Stimulated activated CD4-positive, alpha-beta T cell treated with anti-CD3 and anti-CD28 coated beads, Interleukin-12 subunit alpha, Interleukin-12 subunit beta, amount 100 ng/mL, for 24 hours (primary cell): ENCODE data around the gene CAMSAP1.

Source experiments
- DNase-seq, 2 experiments: peaks; one replicate each; pipeline ENCODE4 v3.0.0-alpha.2; 2020; ENCODE audit warnings: low read depth in 2 of 2

The CAMSAP1 gene

GRCh38 chr9:135839516-135839915, 67.8 kb downstream of the CAMSAP1 start:
- DNase-seq = no peak

- no peak for DNase-seq
Observed at GRCh38 chr9:135835131-135835530, 72.2 kb downstream of the CAMSAP1 start.

GRCh38 chr9:135833864-135834263, 73.5 kb downstream of the CAMSAP1 start:
- DNase-seq = no peak

GRCh38 chr9:135830496-135830895, 76.8 kb downstream of the CAMSAP1 start:
- DNase-seq = no peak

- no peak for DNase-seq
Observed at GRCh38 chr9:135828656-135829055, 78.7 kb downstream of the CAMSAP1 start.

GRCh38 chr9:135827866-135828580, 79.3 kb downstream of the CAMSAP1 start:
- DNase-seq = no peak

GRCh38 chr9:135827301-135827700, 80.0 kb downstream of the CAMSAP1 start:
- DNase-seq = no peak

- no peak for DNase-seq
Observed at GRCh38 chr9:135826188-135826545, 81.2 kb downstream of the CAMSAP1 start.

- no peak for DNase-seq
Observed at GRCh38 chr9:135825435-135826187, 81.7 kb downstream of the CAMSAP1 start.

- no peak for DNase-seq
Observed at GRCh38 chr9:135823036-135823435, 84.3 kb downstream of the CAMSAP1 start.

GRCh38 chr9:135822374-135822755, 85.0 kb downstream of the CAMSAP1 start:
- no peak for DNase-seq

- no peak for DNase-seq
Observed at GRCh38 chr9:135821733-135822373, 85.5 kb downstream of the CAMSAP1 start.

GRCh38 chr9:135821116-135821515, 86.2 kb downstream of the CAMSAP1 start:
- no peak for DNase-seq

GRCh38 chr9:135820661-135821060, 86.7 kb downstream of the CAMSAP1 start:
- DNase-seq = no peak

GRCh38 chr9:135819905-135820304, 87.4 kb downstream of the CAMSAP1 start:
- no peak for DNase-seq

- DNase-seq = no peak
Observed at GRCh38 chr9:135818718-135819475, 88.4 kb downstream of the CAMSAP1 start.

- no peak for DNase-seq
Observed at GRCh38 chr9:135817951-135818717, 89.2 kb downstream of the CAMSAP1 start.

- DNase-seq = no peak
Observed at GRCh38 chr9:135816651-135816970, 90.7 kb downstream of the CAMSAP1 start.

- no peak for DNase-seq
Observed at GRCh38 chr9:135815830-135816650, 91.3 kb downstream of the CAMSAP1 start.

GRCh38 chr9:135815413-135815812, 91.9 kb downstream of the CAMSAP1 start:
- DNase-seq = no peak
